Lung (tissue), 12 donors: ENCODE results near the gene CEACAM5. TPM values are rescaled to one million over a fixed set of nuclear protein-coding genes. Genes with fewer than 3 reads are reported as not detected.
"Not testable (repeated sequence)": the region's sequence is repeated elsewhere in the genome, so short reads cannot be mapped to it uniquely, and the experiment has no call there.

Source experiments
- ATAC-seq: fragments of 200-7000 bp; cut with Tn5 transposase; one replicate; pipeline ENCODE4 v1.9.1; 2020; ENCODE audit warnings: moderate number of reproducible peaks; ENCODE audit not compliant: insufficient read depth, low FRiP score
- DNase-seq, 3 donors: peaks; one replicate each; pipeline ENCODE4 v3.0.0-alpha.2; 2013 to 2017
- H3K27ac ChIP-seq, 2 donors: one replicate each; pipeline ENCODE4 v1.5.1; 2013; ENCODE audit warnings: mild to moderate bottlenecking in 2 of 2, moderate library complexity in 2 of 2, control low read depth in 1 of 2, inconsistent platforms in 1 of 2, low read depth in 1 of 2, low read length in 1 of 2
- H3K27me3 ChIP-seq, 3 donors: one replicate each; pipeline ENCODE4 v1.5.1; 2013; ENCODE audit warnings: low read length in 2 of 3; ENCODE audit not compliant: control insufficient read depth in 3 of 3, insufficient read depth in 3 of 3
- H3K36me3 ChIP-seq, 4 donors: one replicate each; pipeline ENCODE4 v1.5.1; 2013; ENCODE audit warnings: low read length in 4 of 4, mild to moderate bottlenecking in 1 of 4, moderate library complexity in 1 of 4; ENCODE audit not compliant: control insufficient read depth in 4 of 4, insufficient read depth in 4 of 4
- H3K4me1 ChIP-seq, 5 donors: one replicate each; pipeline ENCODE4 v1.5.1; 2013; ENCODE audit warnings: low read length in 5 of 5, mild to moderate bottlenecking in 2 of 5, moderate library complexity in 1 of 5; ENCODE audit not compliant: control insufficient read depth in 5 of 5, insufficient read depth in 5 of 5
- H3K4me3 ChIP-seq: one replicate; pipeline ENCODE4 v1.5.1; 2013; ENCODE audit warnings: mild to moderate bottlenecking, control low read depth, moderate library complexity
- H3K9ac ChIP-seq, 2 donors: one replicate each; pipeline ENCODE4 v1.5.1; 2013; ENCODE audit warnings: low read length in 2 of 2, control low read depth in 1 of 2; ENCODE audit not compliant: insufficient read depth in 1 of 2
- H3K9me3 ChIP-seq, 4 donors: one replicate each; pipeline ENCODE4 v1.5.1; 2013; ENCODE audit warnings: low read length in 3 of 4, mild to moderate bottlenecking in 1 of 4, moderate library complexity in 1 of 4; ENCODE audit not compliant: control insufficient read depth in 4 of 4, insufficient read depth in 3 of 4
- whole genome bisulfite sequencing, 2 donors: extraction: QIAGEN DNeasy Blood & Tissue Kit; methylation state at CpG; one replicate each; pipeline ENCODE4 v1.1.7; 2013; 5-methylcytosine and 5-hydroxymethylcytosine counted together
- polyA plus RNA-seq, 2 donors: library from polyadenylated mRNA; stranded (reverse); fragments of 200-250 nt; gene quantifications; one replicate each; pipeline ENCODE4 v1.2.1, GENCODE V29; 2013
- total RNA-seq, 2 donors: library from RNA; depleted of rRNA in 1 of 2; stranded (reverse); fragments of >200 nt in 1 of 2; gene quantifications; one replicate each; pipeline ENCODE4 v1.2.1, GENCODE V29; 2014 to 2021
- TF ChIP-seq, protein P1 (sequence below): IDR thresholded peaks from 2 replicates; pipeline ENCODE4 v1.5.1; 2012; ENCODE audit warnings: mild to moderate bottlenecking; ENCODE audit errors: control extremely low read depth, extremely low read depth
- donor health status: control.
- donor health status: control.
- donor health status: Bipolar disorder and iron deficiency.
- donor health status: healthy.
- donor health status: DM: yes; HTN: yes; CAD: no.

CEACAM5 gene
- total and polyA plus RNA-seq, 4 donors = 0.11 to 37.9 (median 6.1) TPM

DNA sequence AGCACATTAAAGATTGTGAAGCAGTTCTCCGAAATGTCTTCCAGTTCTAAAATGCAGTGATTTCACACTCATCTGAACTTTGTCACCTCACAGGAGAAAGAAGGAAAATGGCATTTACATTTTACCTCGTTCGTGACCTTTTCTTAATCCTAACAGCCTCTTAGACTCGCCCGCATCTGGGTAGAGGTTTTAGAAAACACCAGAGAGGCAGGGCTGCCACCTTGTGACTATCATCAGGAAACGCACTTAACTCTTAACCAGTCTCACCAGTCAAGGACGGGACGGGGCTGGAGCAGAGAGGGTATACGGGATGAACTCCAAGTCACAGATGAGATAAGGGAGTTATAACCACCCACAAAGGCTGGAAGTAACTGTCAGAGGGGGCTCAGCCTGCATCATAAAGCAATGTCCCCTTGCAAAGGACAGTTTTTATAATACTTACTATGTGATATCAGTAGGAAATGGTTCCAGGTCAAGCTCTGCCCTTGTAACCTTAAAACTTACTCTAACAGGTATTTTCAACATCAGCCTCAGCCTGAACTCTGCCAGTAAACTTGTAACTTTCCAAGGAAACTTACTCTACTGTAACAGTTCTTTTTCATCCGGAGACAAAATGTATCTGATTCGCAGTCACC, 38.3 kb downstream of the CEACAM5 start:
- TF ChIP-seq, protein P1, sequence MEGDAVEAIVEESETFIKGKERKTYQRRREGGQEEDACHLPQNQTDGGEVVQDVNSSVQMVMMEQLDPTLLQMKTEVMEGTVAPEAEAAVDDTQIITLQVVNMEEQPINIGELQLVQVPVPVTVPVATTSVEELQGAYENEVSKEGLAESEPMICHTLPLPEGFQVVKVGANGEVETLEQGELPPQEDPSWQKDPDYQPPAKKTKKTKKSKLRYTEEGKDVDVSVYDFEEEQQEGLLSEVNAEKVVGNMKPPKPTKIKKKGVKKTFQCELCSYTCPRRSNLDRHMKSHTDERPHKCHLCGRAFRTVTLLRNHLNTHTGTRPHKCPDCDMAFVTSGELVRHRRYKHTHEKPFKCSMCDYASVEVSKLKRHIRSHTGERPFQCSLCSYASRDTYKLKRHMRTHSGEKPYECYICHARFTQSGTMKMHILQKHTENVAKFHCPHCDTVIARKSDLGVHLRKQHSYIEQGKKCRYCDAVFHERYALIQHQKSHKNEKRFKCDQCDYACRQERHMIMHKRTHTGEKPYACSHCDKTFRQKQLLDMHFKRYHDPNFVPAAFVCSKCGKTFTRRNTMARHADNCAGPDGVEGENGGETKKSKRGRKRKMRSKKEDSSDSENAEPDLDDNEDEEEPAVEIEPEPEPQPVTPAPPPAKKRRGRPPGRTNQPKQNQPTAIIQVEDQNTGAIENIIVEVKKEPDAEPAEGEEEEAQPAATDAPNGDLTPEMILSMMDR = peak; percentile 38
- Histone ChIP-seq H3K27ac (no peak overlapping the region), H3K9ac (no peak overlapping the region), H3K4me1 (no peaks in the 10 kb centered on the region), H3K4me3 (no peak overlapping the region), H3K9me3 (no peaks in the 10 kb centered on the region), H3K36me3 (no peaks in the 10 kb centered on the region), H3K27me3 (no peaks in the 10 kb centered on the region)
- peak; percentile 30 for ATAC-seq
- peak; percentile 15 to 58 (median 38) for DNase-seq
- WGBS, 2 donors = 17% methylated on average over 11 of the region's 11 CpGs

DNA sequence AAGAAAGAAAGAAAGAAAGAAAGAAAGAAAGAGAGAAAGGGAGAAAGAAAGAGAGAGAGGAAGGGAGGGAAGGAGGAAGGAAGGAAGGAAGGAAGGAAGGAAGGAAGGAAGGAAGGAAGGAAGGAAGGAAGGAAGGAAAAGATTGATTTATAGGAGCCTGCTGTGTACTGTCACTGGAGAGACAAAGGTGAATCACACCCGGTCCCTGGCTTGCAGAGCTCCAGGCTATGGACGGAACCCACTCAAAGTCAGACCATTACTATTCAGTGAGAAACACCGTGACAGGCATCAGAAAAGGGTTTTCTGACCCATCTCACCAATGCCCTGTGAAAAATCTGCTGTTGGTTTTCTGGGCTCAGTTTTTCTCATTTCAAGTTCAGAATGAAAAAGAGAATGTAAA, 39.6 kb downstream of the CEACAM5 start:
- no peak overlapping the region for H3K27ac ChIP-seq
- ATAC-seq (no peak), DNase-seq (no peak)
- no peaks in the 10 kb centered on the region for H3K27me3 ChIP-seq
- no peak overlapping the region for H3K9ac ChIP-seq
- H3K9me3 ChIP-seq = no peaks in the 10 kb centered on the region
- no peaks in the 10 kb centered on the region for H3K4me1 ChIP-seq
- 69 to 81% methylated on average over 3 of the region's 3 CpGs for WGBS, 2 donors
- H3K36me3 ChIP-seq = no peaks in the 10 kb centered on the region
- TF ChIP-seq, protein P1 = no peak
- H3K4me3 ChIP-seq = no peak overlapping the region

DNA sequence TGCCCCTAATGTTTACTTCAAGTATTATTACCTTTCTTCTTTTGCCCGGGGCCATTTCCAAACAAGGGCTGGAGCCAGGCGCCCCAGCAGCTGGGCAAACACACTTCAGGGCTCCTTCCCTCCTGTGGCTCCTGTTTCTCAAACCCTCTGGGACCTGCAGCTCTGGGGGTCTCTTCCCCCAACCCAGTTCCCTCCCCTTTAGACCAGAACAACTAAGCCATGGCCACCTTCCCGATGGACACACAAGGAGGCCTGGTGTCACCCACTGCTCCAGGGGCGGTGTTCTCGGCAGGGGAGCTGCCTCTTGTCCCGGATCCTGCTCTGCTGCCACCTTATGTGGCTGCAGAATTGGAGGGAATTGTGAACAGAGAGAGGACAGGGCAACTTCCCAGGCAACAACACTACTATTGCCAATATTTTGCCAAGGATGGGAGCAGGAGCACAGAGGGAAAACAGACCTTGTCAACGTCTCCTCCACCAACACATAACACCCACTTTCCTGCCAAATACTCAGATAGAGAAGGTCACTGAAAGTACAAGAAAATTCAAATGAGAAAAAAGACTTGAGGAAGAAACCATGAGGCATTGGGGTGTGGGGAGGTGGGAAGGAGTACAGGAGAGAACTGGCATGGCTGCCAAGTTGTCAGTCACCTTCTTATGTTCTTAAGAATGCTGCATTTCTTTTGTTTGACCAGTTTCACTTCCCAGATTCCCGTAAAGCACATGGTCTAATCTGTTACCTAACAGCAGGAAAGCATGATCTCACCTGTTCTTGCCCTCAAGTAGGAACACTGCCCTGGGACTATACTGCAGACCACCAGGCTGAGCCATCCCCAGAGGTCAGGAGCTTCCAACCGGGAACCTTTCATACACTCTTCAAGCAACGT, 42.1 kb downstream of the CEACAM5 start:
- not testable (repeated sequence) for H3K4me3 ChIP-seq, H3K9ac ChIP-seq, H3K9me3 ChIP-seq, H3K27me3 ChIP-seq, H3K4me1 ChIP-seq, H3K36me3 ChIP-seq
- peak; percentile 48 to 84 (median 53) for DNase-seq
- 51 to 74% methylated on average over 7 to 9 of the region's 10 CpGs for WGBS, 2 donors
- peak overlapping the region in 1 of 2 donors; percentile 82 for H3K27ac ChIP-seq
- peak; percentile 29 for ATAC-seq

GRCh38 chr19:41753159-41753558, 44.7 kb downstream of the CEACAM5 start:
- Histone ChIP-seq H3K4me3 (no peak overlapping the region), H3K9me3 (no peaks in the 10 kb centered on the region), H3K36me3 (no peaks in the 10 kb centered on the region), H3K9ac (no peak overlapping the region), H3K4me1 (peaks cover 0 to 3% (median 0%) of the 10 kb centered on the region in 5 donors), H3K27ac (peak overlapping the region in 1 of 2 donors; percentile 23), H3K27me3 (no peaks in the 10 kb centered on the region)
- WGBS, 2 donors = 7 to 10% methylated on average over 12 of the region's 12 CpGs
- DNase-seq (peak in 2 of 3 donors; percentile 25 to 35), ATAC-seq (no peak)
- TF ChIP-seq, protein P1 = peak; percentile 14
